Measurements from ENCODE around the gene CAMTA1. TPM values are rescaled to one million over a fixed set of nuclear protein-coding genes. Genes with fewer than 3 reads are reported as not detected.

Gene CAMTA1
- polyA plus RNA-seq, 1 of the 3 experiments (the other 2 are of a cell fraction) = 63.1 TPM

DNA sequence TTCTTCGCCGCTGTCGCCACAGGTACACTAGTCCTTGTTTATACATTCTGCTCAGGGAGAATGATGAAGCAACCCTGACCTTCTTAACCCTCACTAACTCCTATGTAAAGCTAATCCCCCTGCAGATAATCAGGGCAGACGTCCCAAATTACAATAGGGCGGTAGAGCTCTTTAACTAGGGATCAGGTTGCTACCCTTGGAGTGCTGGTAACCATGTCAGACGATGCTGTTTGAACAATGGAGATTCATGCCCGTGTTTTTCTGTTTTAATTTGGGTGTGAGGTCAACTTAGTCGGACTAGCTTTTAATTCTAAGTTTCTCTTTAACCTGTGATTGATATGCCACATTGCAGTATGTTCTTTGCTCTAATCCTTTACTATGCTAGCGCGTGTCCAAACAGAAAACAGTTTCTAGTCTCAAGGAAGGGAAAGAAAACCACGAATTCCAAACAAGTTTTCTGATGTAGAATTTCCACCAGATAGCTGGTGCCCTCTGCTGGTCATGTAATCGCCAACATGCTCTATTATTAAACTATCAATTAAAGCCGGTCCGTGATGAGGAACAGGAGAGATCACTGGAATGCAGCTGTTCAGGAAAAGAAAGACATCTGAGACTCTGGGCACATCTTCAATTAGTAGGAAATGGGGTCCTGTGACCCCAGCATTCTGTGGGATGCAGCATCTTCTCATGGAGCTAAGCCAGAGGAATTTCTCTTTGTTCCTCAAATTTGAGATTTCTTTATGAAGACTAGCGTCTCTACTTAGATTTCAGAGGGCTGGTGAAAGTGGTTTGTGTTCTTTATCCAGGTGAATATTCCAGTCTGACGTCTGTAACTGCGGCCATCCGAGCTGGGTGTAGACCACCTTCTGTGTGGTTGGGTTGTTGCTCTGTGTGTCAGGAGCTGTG, 967.5 kb downstream of the CAMTA1 start:
- Histone ChIP-seq H3K4me3 (ENCODE audit: low read depth in 2 of 2, low read length in 1 of 2) (no peak overlapping the region; a peak in 3 of 4 replicates), H3K4me1 (ENCODE audit: control insufficient read depth in 1 of 2, insufficient read depth in 2 of 2, low read depth in 1 of 2, low read length in 1 of 2) (peaks cover 0 to 17% of the 10 kb centered on the region in 2 experiments; a peak in 2 of 4 replicates), H3K27me3 (ENCODE audit: insufficient read depth) (no peaks in the 10 kb centered on the region), H3K4me2 (peak overlapping the region; percentile 51; the same call in 1 of the 2 replicates), H3K9me3 (no peaks in the 10 kb centered on the region), H3K9me2 (no peaks in the 10 kb centered on the region), H3K9ac (peak overlapping the region; percentile 19; the same call in 1 of the 2 replicates), H3F3A (replicated peaks; ENCODE audit: insufficient read depth) (no peaks in the 10 kb centered on the region), H2AFZ (ENCODE audit: low read depth) (peak overlapping the region; percentile 89), H3K27ac (ENCODE audit: low read depth in 2 of 2, low read length in 1 of 2) (peak overlapping the region in 1 of 2 experiments; percentile 77; a peak in 2 of 4 replicates), H3K36me3 (replicated peaks in 1 of 2; ENCODE audit: control insufficient read depth in 1 of 2, insufficient read depth in 2 of 2, low read length in 1 of 2) (peaks cover 0 to 2% of the 10 kb centered on the region in 2 experiments), H4K20me1 (ENCODE audit: insufficient read depth) (no peaks in the 10 kb centered on the region), H3K79me2 (ENCODE audit: insufficient read depth) (no peaks in the 10 kb centered on the region)
- ChIA-PET CTCF (interaction anchor here (0.6 to 20.9 kb wide), 42 partner anchors 9 to 668 kb away, joined by 3 to 739 read pairs (median 5); partner anchors contain the start of genes PER3 and VAMP3), POLR2A (interaction anchor here (1.2 to 5.4 kb wide), 3 partner anchors 71 to 84 kb away, joined by 3 to 66 read pairs (median 5); no protein-coding TSS in a partner anchor)
- DNase-seq = peak; percentile 62
- TF ChIP-seq EZH2phosphoT487 (IDR thresholded peaks at IDR 0.05; ENCODE audit: borderline replicate concordance, low read depth) (no peak), SMC3 (IDR thresholded peaks at IDR 0.05; ENCODE audit: low read depth, low read length) (peak; percentile 86), JUND (IDR thresholded peaks at IDR 0.05) (no peak), MXI1 (IDR thresholded peaks at IDR 0.05; ENCODE audit: low read depth, low read length) (peak; percentile 53; the same call in 1 of the 2 replicates), RAD21 (IDR thresholded peaks at IDR 0.05; ENCODE audit: low read length) (peak; percentile 91), NRF1 (IDR thresholded peaks at IDR 0.05; ENCODE audit: low read depth, low read length) (no peak)
- TF ChIP-seq, protein P1, sequence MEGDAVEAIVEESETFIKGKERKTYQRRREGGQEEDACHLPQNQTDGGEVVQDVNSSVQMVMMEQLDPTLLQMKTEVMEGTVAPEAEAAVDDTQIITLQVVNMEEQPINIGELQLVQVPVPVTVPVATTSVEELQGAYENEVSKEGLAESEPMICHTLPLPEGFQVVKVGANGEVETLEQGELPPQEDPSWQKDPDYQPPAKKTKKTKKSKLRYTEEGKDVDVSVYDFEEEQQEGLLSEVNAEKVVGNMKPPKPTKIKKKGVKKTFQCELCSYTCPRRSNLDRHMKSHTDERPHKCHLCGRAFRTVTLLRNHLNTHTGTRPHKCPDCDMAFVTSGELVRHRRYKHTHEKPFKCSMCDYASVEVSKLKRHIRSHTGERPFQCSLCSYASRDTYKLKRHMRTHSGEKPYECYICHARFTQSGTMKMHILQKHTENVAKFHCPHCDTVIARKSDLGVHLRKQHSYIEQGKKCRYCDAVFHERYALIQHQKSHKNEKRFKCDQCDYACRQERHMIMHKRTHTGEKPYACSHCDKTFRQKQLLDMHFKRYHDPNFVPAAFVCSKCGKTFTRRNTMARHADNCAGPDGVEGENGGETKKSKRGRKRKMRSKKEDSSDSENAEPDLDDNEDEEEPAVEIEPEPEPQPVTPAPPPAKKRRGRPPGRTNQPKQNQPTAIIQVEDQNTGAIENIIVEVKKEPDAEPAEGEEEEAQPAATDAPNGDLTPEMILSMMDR (IDR thresholded peaks at IDR 0.05) = peak; percentile 75
- WGBS (ENCODE audit: low lambda C conversion rate) = 35% methylated on average over 18 of the region's 18 CpGs

DNA sequence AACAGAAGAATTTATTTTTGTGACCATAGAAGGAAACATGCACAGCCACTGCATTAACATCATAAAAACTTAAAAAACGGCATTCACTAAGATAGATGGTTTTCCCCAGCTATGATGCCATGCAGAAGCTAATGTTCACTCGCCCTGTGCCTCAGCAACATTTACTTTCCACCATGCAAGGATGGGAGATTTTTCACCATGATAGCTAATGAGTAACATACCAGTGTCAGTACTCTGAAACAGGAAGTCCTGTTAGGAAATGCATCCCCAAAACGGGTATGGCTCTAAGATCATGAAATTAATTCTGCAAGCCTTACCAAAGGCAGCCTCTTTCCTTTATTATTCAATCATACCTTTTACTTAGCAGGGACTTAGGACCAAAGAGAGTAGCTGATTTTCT, 968.4 kb downstream of the CAMTA1 start:
- Histone ChIP-seq H3K9me3 (no peaks in the 10 kb centered on the region), H3K36me3 (replicated peaks in 1 of 2; ENCODE audit: control insufficient read depth in 1 of 2, insufficient read depth in 2 of 2, low read length in 1 of 2) (peaks cover 0 to 2% of the 10 kb centered on the region in 2 experiments), H3K4me2 (no peak overlapping the region), H2AFZ (ENCODE audit: low read depth) (no peak overlapping the region), H3K9me2 (no peaks in the 10 kb centered on the region), H3K4me1 (ENCODE audit: control insufficient read depth in 1 of 2, insufficient read depth in 2 of 2, low read depth in 1 of 2, low read length in 1 of 2) (peaks cover 0 to 17% of the 10 kb centered on the region in 2 experiments; a peak in 2 of 4 replicates), H3K27me3 (ENCODE audit: insufficient read depth) (no peaks in the 10 kb centered on the region), H3K27ac (ENCODE audit: low read depth in 2 of 2, low read length in 1 of 2) (peak overlapping the region in 1 of 2 experiments; percentile 69; a peak in 2 of 4 replicates), H3K9ac (no peak overlapping the region), H4K20me1 (ENCODE audit: insufficient read depth) (no peaks in the 10 kb centered on the region), H3F3A (replicated peaks; ENCODE audit: insufficient read depth) (no peaks in the 10 kb centered on the region), H3K79me2 (ENCODE audit: insufficient read depth) (no peaks in the 10 kb centered on the region), H3K4me3 (ENCODE audit: low read depth in 2 of 2, low read length in 1 of 2) (no peak overlapping the region)
- ChIA-PET CTCF (interaction anchor here (0.6 to 20.9 kb wide), 26 partner anchors 10 to 669 kb away, joined by 3 to 739 read pairs (median 10); partner anchors contain the start of gene VAMP3), POLR2A (interaction anchor here (1.2 to 5.4 kb wide), 2 partner anchors 72 to 85 kb away, joined by 3 to 66 read pairs; no protein-coding TSS in a partner anchor)
- TF ChIP-seq GATA2 (CRISPR knock-in tag; IDR thresholded peaks at IDR 0.05) = 0 out of 2 replicates have a peak, but pooled peaks have one; percentile 47
- no peak for TF ChIP-seq TEAD4 (IDR thresholded peaks at IDR 0.05; ENCODE audit: borderline replicate concordance, insufficient read depth)
- TF ChIP-seq JUND (IDR thresholded peaks at IDR 0.05) = no peak
- 44% methylated on average over 3 of the region's 3 CpGs for WGBS (ENCODE audit: low lambda C conversion rate)
- DNase-seq = peak; percentile 38
